Measurements from ENCODE around the gene ACKR3. TPM values are rescaled to one million over a fixed set of nuclear protein-coding genes. Genes with fewer than 3 reads are reported as not detected.

ACKR3 gene
- under 1 TPM in 1 of 2 donors, not detected in 1; 0.33 TPM for total RNA-seq

- DNase-seq (ENCODE audit: low spot score) (peak; percentile 90), ATAC-seq (peak; percentile 95 to 97)
- no peaks in the 10 kb centered on the region for H3K27me3 Mint-ChIP-seq
- H3K4me3 Mint-ChIP-seq, result peak within 1 kb of the TSS; percentile 86
- peaks cover 20 to 30% of the 10 kb centered on the region in 2 donors for H3K4me1 Mint-ChIP-seq (ENCODE audit: low read depth in 2 of 2)
- no peaks in the 10 kb centered on the region for H3K9me3 Mint-ChIP-seq
- H3K27ac Mint-ChIP-seq, result peak within 1 kb of the TSS in 1 of 2 donors; percentile 63
- no peaks in the 10 kb centered on the region for H3K36me3 Mint-ChIP-seq
Measured at GRCh38 chr2:236569573-236569973, at the start of gene ACKR3. ACKR3 (plus strand) TSS chr2:236569825; CDS start chr2:236580466, 10,641 bp downstream.

- DNase-seq (ENCODE audit: low spot score) (no peak), ATAC-seq (no peak)
- Mint-ChIP-seq H3K9me3 (no peaks in the 10 kb centered on the region), H3K36me3 (no peaks in the 10 kb centered on the region), H3K4me1 (ENCODE audit: low read depth in 2 of 2) (no peaks in the 10 kb centered on the region), H3K27me3 (peaks cover 5 to 10% of the 10 kb centered on the region in 2 donors), H3K4me3 (no peak overlapping the region), H3K27ac (no peak overlapping the region)
Measured at GRCh38 chr2:236521556-236521955, 48.1 kb upstream of the ACKR3 start.

GRCh38 chr2:236523249-236523648 lies 46.4 kb upstream of the ACKR3 start:
- DNase-seq (ENCODE audit: low spot score) (no peak), ATAC-seq (no peak)
- Mint-ChIP-seq H3K9me3 (no peaks in the 10 kb centered on the region), H3K27ac (no peak overlapping the region), H3K36me3 (no peaks in the 10 kb centered on the region), H3K4me3 (no peak overlapping the region), H3K27me3 (peaks cover 5 to 10% of the 10 kb centered on the region in 2 donors), H3K4me1 (ENCODE audit: low read depth in 2 of 2) (no peaks in the 10 kb centered on the region)

- peak overlapping the region in 1 of 2 donors; percentile 16 for H3K27ac Mint-ChIP-seq
- H3K4me3 Mint-ChIP-seq, result no peak overlapping the region
- ATAC-seq, result peak in 1 of 2 donors; percentile 60
- peaks cover 2 to 10% of the 10 kb centered on the region in 2 donors for H3K27me3 Mint-ChIP-seq
- no peaks in the 10 kb centered on the region for H3K36me3 Mint-ChIP-seq
- H3K4me1 Mint-ChIP-seq (ENCODE audit: low read depth in 2 of 2), result no peaks in the 10 kb centered on the region
- no peak for DNase-seq (ENCODE audit: low spot score)
- H3K9me3 Mint-ChIP-seq, result no peaks in the 10 kb centered on the region
Measured at GRCh38 chr2:236525411-236525997, 44.1 kb upstream of the ACKR3 start.

- no peaks in the 10 kb centered on the region for H3K4me1 Mint-ChIP-seq (ENCODE audit: low read depth in 2 of 2)
- no peak overlapping the region for H3K4me3 Mint-ChIP-seq
- no peak overlapping the region for H3K27ac Mint-ChIP-seq
- H3K9me3 Mint-ChIP-seq, result no peaks in the 10 kb centered on the region
- H3K36me3 Mint-ChIP-seq, result no peaks in the 10 kb centered on the region
- DNase-seq (ENCODE audit: low spot score), result no peak
- no peak for ATAC-seq
- peaks cover 2 to 10% of the 10 kb centered on the region in 2 donors for H3K27me3 Mint-ChIP-seq
Measured at GRCh38 chr2:236526455-236527158, 43.0 kb upstream of the ACKR3 start.

- ATAC-seq, result no peak
- no peak for DNase-seq (ENCODE audit: low spot score)
- Mint-ChIP-seq H3K4me1 (ENCODE audit: low read depth in 2 of 2) (no peaks in the 10 kb centered on the region), H3K27ac (no peak overlapping the region), H3K4me3 (no peak overlapping the region), H3K27me3 (peaks cover 2 to 10% of the 10 kb centered on the region in 2 donors), H3K9me3 (no peaks in the 10 kb centered on the region), H3K36me3 (no peaks in the 10 kb centered on the region)
Measured at GRCh38 chr2:236527159-236527630, 42.4 kb upstream of the ACKR3 start.

GRCh38 chr2:236529606-236530005 lies 40.0 kb upstream of the ACKR3 start:
- no peaks in the 10 kb centered on the region for H3K4me1 Mint-ChIP-seq (ENCODE audit: low read depth in 2 of 2)
- H3K4me3 Mint-ChIP-seq, result no peak overlapping the region
- no peaks in the 10 kb centered on the region for H3K9me3 Mint-ChIP-seq
- H3K36me3 Mint-ChIP-seq, result no peaks in the 10 kb centered on the region
- H3K27me3 Mint-ChIP-seq, result no peaks in the 10 kb centered on the region
- H3K27ac Mint-ChIP-seq, result no peak overlapping the region
- ATAC-seq (no peak), DNase-seq (ENCODE audit: low spot score) (no peak)

- Mint-ChIP-seq H3K27ac (no peak overlapping the region), H3K9me3 (no peaks in the 10 kb centered on the region)
Measured at GRCh38 chr2:236530512-236530911, 39.1 kb upstream of the ACKR3 start.

GRCh38 chr2:236531195-236531594 lies 38.4 kb upstream of the ACKR3 start:
- Mint-ChIP-seq H3K27me3 (no peaks in the 10 kb centered on the region), H3K9me3 (no peaks in the 10 kb centered on the region), H3K27ac (no peak overlapping the region), H3K4me1 (ENCODE audit: low read depth in 2 of 2) (peaks cover 9 to 13% of the 10 kb centered on the region in 2 donors), H3K36me3 (no peaks in the 10 kb centered on the region), H3K4me3 (no peak overlapping the region)
- DNase-seq (ENCODE audit: low spot score), result no peak
- ATAC-seq, result no peak

More at GRCh38 chr2:236530512-236530911, 39.1 kb upstream of the ACKR3 start:
- Mint-ChIP-seq H3K4me3 (no peak overlapping the region), H3K36me3 (no peaks in the 10 kb centered on the region), H3K4me1 (ENCODE audit: low read depth in 2 of 2) (peaks cover 4 to 6% of the 10 kb centered on the region in 2 donors), H3K27me3 (no peaks in the 10 kb centered on the region)
- DNase-seq (ENCODE audit: low spot score) (no peak), ATAC-seq (no peak)

- no peak overlapping the region for H3K27ac Mint-ChIP-seq
- H3K36me3 Mint-ChIP-seq, result no peaks in the 10 kb centered on the region
- peaks cover 17 to 21% of the 10 kb centered on the region in 2 donors for H3K4me1 Mint-ChIP-seq (ENCODE audit: low read depth in 2 of 2)
- H3K27me3 Mint-ChIP-seq, result no peaks in the 10 kb centered on the region
- H3K4me3 Mint-ChIP-seq, result no peak overlapping the region
- ATAC-seq (no peak), DNase-seq (ENCODE audit: low spot score) (no peak)
- no peaks in the 10 kb centered on the region for H3K9me3 Mint-ChIP-seq
Measured at GRCh38 chr2:236531996-236532395, 37.6 kb upstream of the ACKR3 start.

GRCh38 chr2:236533343-236533742 lies 36.3 kb upstream of the ACKR3 start:
- DNase-seq (ENCODE audit: low spot score) (no peak), ATAC-seq (no peak)
- H3K4me1 Mint-ChIP-seq (ENCODE audit: low read depth in 2 of 2), result peaks cover 27 to 35% of the 10 kb centered on the region in 2 donors
- no peaks in the 10 kb centered on the region for H3K36me3 Mint-ChIP-seq
- H3K27ac Mint-ChIP-seq, result no peak overlapping the region
- H3K9me3 Mint-ChIP-seq, result no peaks in the 10 kb centered on the region
- H3K4me3 Mint-ChIP-seq, result no peak overlapping the region
- no peaks in the 10 kb centered on the region for H3K27me3 Mint-ChIP-seq

GRCh38 chr2:236535024-236535423 lies 34.6 kb upstream of the ACKR3 start:
- no peak overlapping the region for H3K4me3 Mint-ChIP-seq
- H3K36me3 Mint-ChIP-seq, result peaks cover 6% of the 10 kb centered on the region
- DNase-seq (ENCODE audit: low spot score), result no peak
- peak overlapping the region; percentile 82 to 89 for H3K27ac Mint-ChIP-seq
- H3K4me1 Mint-ChIP-seq (ENCODE audit: low read depth in 2 of 2), result peaks cover 39 to 49% of the 10 kb centered on the region in 2 donors
- no peaks in the 10 kb centered on the region for H3K27me3 Mint-ChIP-seq
- H3K9me3 Mint-ChIP-seq, result no peaks in the 10 kb centered on the region
- no peak for ATAC-seq

- peaks cover 10% of the 10 kb centered on the region for H3K36me3 Mint-ChIP-seq
- DNase-seq (ENCODE audit: low spot score) (no peak), ATAC-seq (peak; percentile 84)
- no peaks in the 10 kb centered on the region for H3K9me3 Mint-ChIP-seq
- H3K27me3 Mint-ChIP-seq, result no peaks in the 10 kb centered on the region
- peak overlapping the region; percentile 93 for H3K4me3 Mint-ChIP-seq
- peak overlapping the region; percentile 82 to 89 for H3K27ac Mint-ChIP-seq
- H3K4me1 Mint-ChIP-seq (ENCODE audit: low read depth in 2 of 2), result peaks cover 45 to 68% of the 10 kb centered on the region in 2 donors
Measured at GRCh38 chr2:236536727-236537398, 32.8 kb upstream of the ACKR3 start.

- peak; percentile 3 to 56 for ATAC-seq
- Mint-ChIP-seq H3K36me3 (peaks cover 10% of the 10 kb centered on the region), H3K4me3 (peak overlapping the region; percentile 93)
Measured at GRCh38 chr2:236538242-236538641, 31.4 kb upstream of the ACKR3 start.

More at GRCh38 chr2:236538242-236538641, 31.4 kb upstream of the ACKR3 start:
- peaks cover 52 to 78% of the 10 kb centered on the region in 2 donors for H3K4me1 Mint-ChIP-seq (ENCODE audit: low read depth in 2 of 2)
- peak overlapping the region; percentile 82 to 89 for H3K27ac Mint-ChIP-seq
- H3K9me3 Mint-ChIP-seq, result no peaks in the 10 kb centered on the region
- H3K27me3 Mint-ChIP-seq, result no peaks in the 10 kb centered on the region
- DNase-seq (ENCODE audit: low spot score), result no peak

All from natural killer cell treated with Interleukin-12 subunit alpha and Interleukin-12 subunit beta and Interleukin-15 and Interleukin-18, amount 100 ng/mL, for 72 hours (primary cell).